SK-N-MC (cell line): ENCODE results near the gene FDX2.
A peak's percentile ranks its signal among the peaks of the same experiment; 100 is the strongest.

Experiments
- EZH2 ChIP-seq: fragments of 200-600 bp; sonication (generic); IDR thresholded peaks from one replicate; pipeline ENCODE4 v1.6.1; 2017; ENCODE audit warnings: antibody characterized with exemption
- POLR2AphosphoS5 ChIP-seq: IDR thresholded peaks from 2 replicates; pipeline ENCODE4 v1.6.1; 2012; ENCODE audit warnings: mild to moderate bottlenecking, low read depth, low read length, borderline replicate concordance

DNA sequence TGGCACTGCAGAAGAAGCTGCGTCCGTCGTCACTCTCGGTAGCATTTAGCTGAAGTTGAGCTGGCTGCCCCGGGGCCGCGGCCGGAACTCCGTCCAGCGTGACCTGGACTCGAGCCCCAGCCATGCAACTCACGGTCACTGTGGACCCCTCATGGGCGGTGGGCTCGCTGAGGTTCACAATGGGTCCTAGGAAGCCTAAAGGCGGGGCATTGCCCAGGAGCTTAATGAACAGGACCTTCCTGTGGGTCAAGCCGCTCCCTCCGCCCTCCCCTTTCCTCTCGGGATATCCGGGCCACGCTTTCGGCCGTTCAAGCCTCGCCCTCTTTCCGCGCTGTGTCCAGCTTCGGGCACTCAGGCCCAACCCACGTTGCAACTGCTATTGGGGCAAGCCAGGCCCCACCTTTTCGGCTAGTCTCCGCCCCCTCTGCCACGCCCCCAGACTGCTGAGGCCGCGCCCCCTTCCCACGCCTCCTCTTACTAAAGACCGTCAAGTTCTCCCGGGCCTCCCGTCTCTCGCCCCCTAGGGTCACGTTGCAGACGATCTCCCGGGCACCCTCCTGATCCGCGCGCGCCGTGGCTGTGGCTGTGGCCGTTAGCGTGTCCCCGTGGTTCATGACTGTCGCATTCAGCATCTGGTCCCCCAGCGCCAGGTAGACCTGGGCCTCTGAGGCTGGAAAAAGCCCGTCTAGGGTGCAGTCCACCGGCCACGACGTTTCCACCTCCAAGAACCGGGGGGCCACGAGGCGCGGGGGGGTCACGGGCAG lies 19.0 kb upstream of the FDX2 start:
- TF ChIP-seq EZH2: no peak
- peak; percentile 30; the same call in 1 of the 2 replicates for TF ChIP-seq POLR2AphosphoS5
